ENCODE data around the gene PCSK1.

DNA sequence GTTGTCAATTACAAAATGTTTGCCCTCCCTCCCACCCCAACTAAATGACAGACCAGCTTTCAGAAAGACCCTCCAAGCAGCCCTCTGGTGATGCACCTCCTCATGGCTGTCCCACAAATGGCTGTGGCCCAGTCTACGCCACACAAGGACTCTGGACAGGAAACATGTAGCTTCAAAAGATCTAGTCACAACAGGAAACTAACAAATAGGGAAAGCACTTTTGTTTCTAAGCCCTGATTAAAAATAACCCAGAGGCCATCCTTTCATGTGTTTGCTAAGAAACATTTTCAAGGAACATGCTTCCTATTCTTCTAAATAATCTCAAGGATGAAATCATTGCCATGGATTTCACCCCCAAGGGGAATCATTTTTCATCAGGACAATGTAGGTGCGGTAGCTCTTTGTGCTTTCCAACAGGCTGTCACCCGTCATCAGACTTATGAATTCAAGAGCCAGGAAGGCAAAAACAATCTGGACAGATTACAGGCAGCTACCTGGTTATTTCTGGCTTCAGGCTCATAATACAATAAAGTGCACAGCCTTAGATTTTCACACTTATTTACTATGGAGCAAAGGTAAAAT is 20.1 kb downstream of the PCSK1 start:
- TF ChIP-seq EZH2phosphoT487 (IDR thresholded peaks at IDR 0.05; ENCODE audit: insufficient read depth, low read depth): no peak
- no peak for TF ChIP-seq EZH2 (IDR thresholded peaks at IDR 0.05; ENCODE audit: insufficient read depth, poor library complexity, severe bottlenecking)

Data from GM23248 (cell line).